K562 (cell line): ENCODE results near the gene HJV. TPM values are rescaled to one million over a fixed set of nuclear protein-coding genes. Genes with fewer than 3 reads are reported as not detected.

Experiments
- CBFB ChIP-seq: sonication (generic); formaldehyde crosslinking; IDR thresholded peaks from 2 replicates; pipeline ENCODE4 v1.4.0; 2020; ENCODE audit warnings: mild to moderate bottlenecking, missing genetic modification reagents
- CHD7 ChIP-seq: fragments of 200-600 bp; sonication (generic); IDR thresholded peaks from one replicate; pipeline ENCODE4 v1.6.1; 2012; ENCODE audit warnings: mild to moderate bottlenecking, low read depth, low read length, inconsistent platforms
- GTF3C2 ChIP-seq: IDR thresholded peaks from 3 replicates; pipeline ENCODE4 v1.6.1; 2011; ENCODE audit warnings: borderline replicate concordance, mild to moderate bottlenecking, moderate library complexity; ENCODE audit not compliant: insufficient read length; ENCODE audit errors: extremely low read depth
- HDAC8 ChIP-seq: fragments of 450-650 bp; IDR thresholded peaks from 2 replicates; pipeline ENCODE4 v1.6.1; 2016; ENCODE audit warnings: mild to moderate bottlenecking, missing genetic modification characterization, moderate library complexity, missing compliant biosample characterization
- PBX2 ChIP-seq, 2 experiments: IDR thresholded peaks in 1 of 2; conservative IDR thresholded peaks in 1 of 2; 2 replicates each; pipeline ENCODE4 v1.6.1; 2016; ENCODE audit warnings: low read depth in 2 of 2, mild to moderate bottlenecking in 1 of 2, missing compliant biosample characterization in 1 of 2, missing genetic modification characterization in 1 of 2, moderate library complexity in 1 of 2
- POLR3A ChIP-seq: IDR thresholded peaks from 2 replicates; pipeline ENCODE4 v1.6.1; 2011; ENCODE audit warnings: borderline replicate concordance, mild to moderate bottlenecking, moderate library complexity; ENCODE audit not compliant: insufficient read length, insufficient read depth; ENCODE audit errors: extremely low read depth
- SPI1 ChIP-seq: IDR thresholded peaks from 2 replicates; pipeline ENCODE4 v1.6.1; 2011; ENCODE audit warnings: low read depth, low read length, control low read depth, borderline replicate concordance
- YBX1 ChIP-seq: fragments of 450-650 bp; IDR thresholded peaks from 2 replicates; pipeline ENCODE4 v1.7.1; 2016; ENCODE audit warnings: mild to moderate bottlenecking
- ZBED1 ChIP-seq: IDR thresholded peaks from 2 replicates; pipeline ENCODE4 v1.6.1; 2014
- polyA plus RNA-seq, 8 experiments: library from polyadenylated mRNA; depleted of rRNA in 4 of 8; stranded (reverse) in 5 of 8; unstranded in 3 of 8; fragments of >200 nt; fragmentation: Nextera tagmentation in 2 of 8; fragmentation: Illumina TruSeq in 1 of 8; extraction: Ambion mirVana in 2 of 8; extraction: Trizol in 1 of 8; gene quantifications; 2 replicates each; pipeline versions ENCODE4 v1.2.1 to v1.2.3, GENCODE V29; 2011 to 2014; ENCODE audit warnings: inconsistent platforms in 1 of 8, missing spikeins in 1 of 8
- total RNA-seq, 7 experiments: library from RNA; depleted of rRNA in 6 of 7; stranded (reverse); fragments of >200 nt in 6 of 7; fragmentation: Illumina TruSeq in 2 of 7; extraction: Trizol in 2 of 7; gene quantifications; 2 replicates each; pipeline versions ENCODE4 v1.2.1 to v1.2.3, GENCODE V29; 2011 to 2021; ENCODE audit warnings: low replicate concordance in 1 of 7

Gene HJV
- total and polyA plus RNA-seq, 9 of the 15 experiments (the other 6 are each of a cell fraction or from before 2014, with no cell fraction given), result 1.0 to 6.6 (median 2.4) TPM

- TF ChIP-seq GTF3C2, result peak; percentile 85
- TF ChIP-seq CHD7, result no peak
- no peak for TF ChIP-seq PBX2 (CRISPR knock-in tag; IDR thresholded peaks at IDR 0.05; ENCODE audit: low read depth)
- peak; percentile 22; the same call in 1 of the 2 replicates for TF ChIP-seq PBX2 (tag; conservative IDR thresholded peaks at IDR 0.05; ENCODE audit: low read depth)
- TF ChIP-seq HDAC8 (tag), result no peak
- no peak for TF ChIP-seq YBX1
- TF ChIP-seq CBFB (CRISPR knock-in tag), result 0 out of 2 replicates have a peak, but pooled peaks have one; percentile 62
- no peak for TF ChIP-seq ZBED1
- TF ChIP-seq POLR3A, result peak; percentile 98
- TF ChIP-seq SPI1, result peak; percentile 78
Measured at GRCh38 chr1:146036965-146037646, 15.6 kb upstream of the HJV start (continued).
